Neural progenitor cell (in vitro differentiated cells): ENCODE measurements around the gene MCF2L2. TPM values are rescaled to one million over a fixed set of nuclear protein-coding genes. Genes with fewer than 3 reads are reported as not detected.

Source experiments
- DNase-seq: peaks from one replicate; pipeline ENCODE4 v3.0.0-alpha.2; 2016; ENCODE audit warnings: low spot score
- H2AFZ ChIP-seq: fragments of 200-600 bp; sonication (generic); replicated peaks from 2 replicates; pipeline ENCODE4 v1.6.1; 2016; ENCODE audit warnings: antibody characterized with exemption
- H3F3A ChIP-seq: fragments of 200-600 bp; sonication (generic); 2 replicates; pipeline ENCODE4 v1.6.1; 2016; ENCODE audit warnings: antibody characterized with exemption, low read depth
- H3K27ac ChIP-seq: fragments of 200-600 bp; sonication (generic); 2 replicates; pipeline ENCODE4 v1.5.1; 2016; ENCODE audit warnings: mild to moderate bottlenecking
- H3K27me3 ChIP-seq: fragments of 200-600 bp; sonication (generic); 2 replicates; pipeline ENCODE4 v1.6.1; 2016; ENCODE audit warnings: mild to moderate bottlenecking, moderate library complexity
- H3K36me3 ChIP-seq: fragments of 200-600 bp; sonication (generic); 2 replicates; pipeline ENCODE4 v1.5.1; 2016
- H3K4me1 ChIP-seq: fragments of 200-600 bp; sonication (generic); 2 replicates; pipeline ENCODE4 v1.6.1; 2016; ENCODE audit warnings: mixed run types
- H3K4me2 ChIP-seq: fragments of 200-600 bp; sonication (generic); 2 replicates; pipeline ENCODE4 v1.6.1; 2016
- H3K4me3 ChIP-seq: fragments of 200-600 bp; sonication (generic); 2 replicates; pipeline ENCODE4 v1.5.1; 2016
- H3K79me2 ChIP-seq: fragments of 200-600 bp; sonication (generic); 2 replicates; pipeline ENCODE4 v1.6.1; 2016; ENCODE audit warnings: low read depth
- H3K9ac ChIP-seq: fragments of 200-600 bp; sonication (generic); 2 replicates; pipeline ENCODE4 v1.6.1; 2016
- H3K9me3 ChIP-seq: fragments of 200-600 bp; sonication (generic); 2 replicates; pipeline ENCODE4 v1.5.1; 2016; ENCODE audit warnings: low read depth
- H4K20me1 ChIP-seq: fragments of 200-600 bp; sonication (generic); 2 replicates; pipeline ENCODE4 v1.6.1; 2016; ENCODE audit warnings: low read depth
- H3K27ac Mint-ChIP-seq: 3 replicates; pipeline ENCODE4 v1.8.0; 2021; ENCODE audit warnings: mixed read lengths
- H3K27me3 Mint-ChIP-seq: 2 replicates; pipeline ENCODE4 v1.8.0; 2022; ENCODE audit warnings: low read depth, mild to moderate bottlenecking, inconsistent platforms, moderate library complexity, mixed read lengths; ENCODE audit not compliant: insufficient read depth
- H3K36me3 Mint-ChIP-seq: 3 replicates; pipeline ENCODE4 v1.8.0; 2021; ENCODE audit warnings: mixed read lengths
- H3K4me1 Mint-ChIP-seq: 3 replicates; pipeline ENCODE4 v1.8.0; 2021; ENCODE audit warnings: mixed read lengths
- H3K4me3 Mint-ChIP-seq: 3 replicates; pipeline ENCODE4 v1.8.0; 2021; ENCODE audit warnings: mild to moderate bottlenecking, moderate library complexity, mixed read lengths
- H3K9me3 Mint-ChIP-seq: 3 replicates; pipeline ENCODE4 v1.8.0; 2020; ENCODE audit warnings: mixed read lengths
- CTCF ChIP-seq: fragments of 200-600 bp; sonication (generic); IDR thresholded peaks from 2 replicates; pipeline ENCODE4 v1.5.1; 2017; ENCODE audit warnings: antibody characterized with exemption, mild to moderate bottlenecking
- EZH2 ChIP-seq: fragments of 200-600 bp; sonication (generic); IDR thresholded peaks from 2 replicates; pipeline ENCODE4 v1.6.1; 2017; ENCODE audit warnings: antibody characterized with exemption, mild to moderate bottlenecking, moderate library complexity
- EZH2phosphoT487 ChIP-seq: fragments of 200-600 bp; sonication (generic); IDR thresholded peaks from 2 replicates; pipeline ENCODE4 v1.6.1; 2017; ENCODE audit warnings: antibody characterized with exemption
- total RNA-seq: library from RNA; depleted of rRNA; stranded (reverse); fragments of >200 nt; gene quantifications from 2 replicates; pipeline ENCODE4 v1.2.3, GENCODE V29; 2015; ENCODE audit warnings: low replicate concordance

MCF2L2 gene
- total RNA-seq, 1 donor from 2014 or later = 11.1 TPM

GRCh38 chr3:183317271-183317670, 111.1 kb downstream of the MCF2L2 start:
- Histone ChIP-seq H4K20me1 (no peaks in the 10 kb centered on the region), H2AFZ (no peak overlapping the region), H3K9ac (no peak overlapping the region), H3K4me2 (no peak overlapping the region), H3K36me3 (no peaks in the 10 kb centered on the region), H3K79me2 (no peaks in the 10 kb centered on the region), H3K27ac (no peak overlapping the region), H3K4me3 (no peak overlapping the region), H3F3A (no peaks in the 10 kb centered on the region), H3K27me3 (no peaks in the 10 kb centered on the region), H3K9me3 (no peaks in the 10 kb centered on the region), H3K4me1 (peaks cover 31% of the 10 kb centered on the region)
- Mint-ChIP-seq H3K4me3 (no peak overlapping the region), H3K4me1 (peaks cover 8% of the 10 kb centered on the region), H3K27ac (no peak overlapping the region), H3K36me3 (no peaks in the 10 kb centered on the region), H3K9me3 (no peaks in the 10 kb centered on the region), H3K27me3 (peaks cover 3% of the 10 kb centered on the region)
- no peak for DNase-seq
- TF ChIP-seq CTCF (no peak), EZH2 (no peak), EZH2phosphoT487 (no peak)

- Histone ChIP-seq H3K9me3 (no peaks in the 10 kb centered on the region), H3K4me3 (no peak overlapping the region), H3K4me1 (peaks cover 31% of the 10 kb centered on the region), H4K20me1 (no peaks in the 10 kb centered on the region), H3K9ac (no peak overlapping the region), H3K4me2 (no peak overlapping the region), H3K79me2 (no peaks in the 10 kb centered on the region), H3K27me3 (no peaks in the 10 kb centered on the region), H3K27ac (no peak overlapping the region), H3F3A (no peaks in the 10 kb centered on the region), H2AFZ (no peak overlapping the region), H3K36me3 (no peaks in the 10 kb centered on the region)
- TF ChIP-seq CTCF = no peak
- no peak for TF ChIP-seq EZH2
- Mint-ChIP-seq H3K4me3 (no peak overlapping the region), H3K27ac (no peak overlapping the region), H3K27me3 (peaks cover 3% of the 10 kb centered on the region), H3K4me1 (peaks cover 8% of the 10 kb centered on the region), H3K9me3 (no peaks in the 10 kb centered on the region), H3K36me3 (no peaks in the 10 kb centered on the region)
- DNase-seq = no peak
Observed at GRCh38 chr3:183315739-183316138, 112.7 kb downstream of the MCF2L2 start.

- Histone ChIP-seq H3K4me3 (no peak overlapping the region), H4K20me1 (no peaks in the 10 kb centered on the region), H3K4me1 (peaks cover 21% of the 10 kb centered on the region), H3K27me3 (no peaks in the 10 kb centered on the region), H2AFZ (no peak overlapping the region), H3K9ac (no peak overlapping the region), H3K4me2 (no peak overlapping the region), H3F3A (no peaks in the 10 kb centered on the region), H3K9me3 (no peaks in the 10 kb centered on the region), H3K36me3 (no peaks in the 10 kb centered on the region), H3K79me2 (no peaks in the 10 kb centered on the region), H3K27ac (peak overlapping the region; percentile 40)
- Mint-ChIP-seq H3K27ac (no peak overlapping the region), H3K36me3 (no peaks in the 10 kb centered on the region), H3K27me3 (peaks cover 3% of the 10 kb centered on the region), H3K4me3 (no peak overlapping the region), H3K9me3 (no peaks in the 10 kb centered on the region), H3K4me1 (peaks cover 3% of the 10 kb centered on the region)
- no peak for TF ChIP-seq CTCF
- TF ChIP-seq EZH2phosphoT487 = no peak
- TF ChIP-seq EZH2 = no peak
- no peak for DNase-seq
Observed at GRCh38 chr3:183313764-183314163, 114.7 kb downstream of the MCF2L2 start.

- Histone ChIP-seq H3K27ac (no peak overlapping the region), H3K4me2 (no peak overlapping the region), H2AFZ (no peak overlapping the region), H3K9me3 (no peaks in the 10 kb centered on the region), H3K79me2 (no peaks in the 10 kb centered on the region), H3K4me1 (peaks cover 19% of the 10 kb centered on the region), H3K9ac (no peak overlapping the region), H3K27me3 (no peaks in the 10 kb centered on the region), H3F3A (no peaks in the 10 kb centered on the region), H3K4me3 (no peak overlapping the region), H4K20me1 (no peaks in the 10 kb centered on the region), H3K36me3 (no peaks in the 10 kb centered on the region)
- Mint-ChIP-seq H3K9me3 (no peaks in the 10 kb centered on the region), H3K27ac (no peak overlapping the region), H3K36me3 (no peaks in the 10 kb centered on the region), H3K4me1 (peaks cover 3% of the 10 kb centered on the region), H3K27me3 (peaks cover 3% of the 10 kb centered on the region), H3K4me3 (no peak overlapping the region)
- DNase-seq = no peak
- TF ChIP-seq EZH2phosphoT487 (no peak), EZH2 (no peak), CTCF (no peak)
Observed at GRCh38 chr3:183313351-183313750, 115.1 kb downstream of the MCF2L2 start.
